HL-60 (cell line): Measurements from ENCODE around the gene FAM234A.

Experiments
- CTCF ChIP-seq: IDR thresholded peaks from one replicate; pipeline ENCODE4 v1.5.1; 2011; ENCODE audit warnings: low read length, control low read depth, inconsistent platforms; ENCODE audit not compliant: insufficient read depth
- GABPA ChIP-seq: IDR thresholded peaks from 2 replicates; pipeline ENCODE4 v1.6.1; 2012; ENCODE audit warnings: low read depth

GRCh38 chr16:230949-231348, 3.7 kb upstream of the FAM234A start:
- TF ChIP-seq CTCF (no peak), GABPA (no peak)
